Endothelial cell (in vitro differentiated cells): ENCODE data around the gene CFAP47. TPM values are rescaled to one million over a fixed set of nuclear protein-coding genes. Genes with fewer than 3 reads are reported as not detected.
"Not testable (repeated sequence)": the region's sequence is repeated elsewhere in the genome, so short reads cannot be mapped to it uniquely, and the experiment has no call there.

Source experiments
- DNase-seq: peaks from one replicate; pipeline ENCODE4 v3.0.0; 2021; ENCODE audit warnings: low spot score
- H3K27ac Mint-ChIP-seq: one replicate; pipeline ENCODE4 v1.8.0; 2021; ENCODE audit warnings: mixed read lengths, inconsistent platforms; ENCODE audit not compliant: unreplicated experiment
- H3K27me3 Mint-ChIP-seq: one replicate; pipeline ENCODE4 v1.8.0; 2021; ENCODE audit warnings: mild to moderate bottlenecking, moderate library complexity, mixed read lengths, inconsistent platforms; ENCODE audit not compliant: unreplicated experiment
- H3K36me3 Mint-ChIP-seq: one replicate; pipeline ENCODE4 v1.8.0; 2021; ENCODE audit warnings: mild to moderate bottlenecking, low read depth, mixed read lengths, inconsistent platforms; ENCODE audit not compliant: unreplicated experiment
- H3K4me1 Mint-ChIP-seq: one replicate; pipeline ENCODE4 v1.8.0; 2021; ENCODE audit warnings: mild to moderate bottlenecking, mixed read lengths, inconsistent platforms; ENCODE audit not compliant: unreplicated experiment
- H3K4me3 Mint-ChIP-seq: one replicate; pipeline ENCODE4 v1.8.0; 2021; ENCODE audit warnings: mild to moderate bottlenecking, mixed read lengths, inconsistent platforms; ENCODE audit not compliant: unreplicated experiment
- H3K9me3 Mint-ChIP-seq: one replicate; pipeline ENCODE4 v1.8.0; 2021; ENCODE audit warnings: mixed read lengths, inconsistent platforms; ENCODE audit not compliant: unreplicated experiment
- total RNA-seq: library from RNA; stranded (reverse); fragmentation: NEBNext Ultra II Directional; extraction: Animal tissue kit (Norgen Biotek cat#: 25700); gene quantifications from one replicate; pipeline ENCODE4 v1.2.1, GENCODE V29; 2021; ENCODE audit not compliant: unreplicated experiment
- TF ChIP-seq, protein P1 (sequence below): fragments of 200-600 bp; sonication (generic); IDR thresholded peaks from one replicate; pipeline ENCODE4 v1.5.0; 2021; ENCODE audit warnings: antibody characterized with exemption; ENCODE audit not compliant: unreplicated experiment

Gene CFAP47
- total RNA-seq, 1 donor from 2014 or later: 0.44 TPM

- Mint-ChIP-seq H3K4me1 (no peaks in the 10 kb centered on the region), H3K4me3 (no peak overlapping the region), H3K36me3 (no peaks in the 10 kb centered on the region), H3K27me3 (no peaks in the 10 kb centered on the region), H3K9me3 (no peaks in the 10 kb centered on the region), H3K27ac (no peak overlapping the region)
- TF ChIP-seq, protein P1, sequence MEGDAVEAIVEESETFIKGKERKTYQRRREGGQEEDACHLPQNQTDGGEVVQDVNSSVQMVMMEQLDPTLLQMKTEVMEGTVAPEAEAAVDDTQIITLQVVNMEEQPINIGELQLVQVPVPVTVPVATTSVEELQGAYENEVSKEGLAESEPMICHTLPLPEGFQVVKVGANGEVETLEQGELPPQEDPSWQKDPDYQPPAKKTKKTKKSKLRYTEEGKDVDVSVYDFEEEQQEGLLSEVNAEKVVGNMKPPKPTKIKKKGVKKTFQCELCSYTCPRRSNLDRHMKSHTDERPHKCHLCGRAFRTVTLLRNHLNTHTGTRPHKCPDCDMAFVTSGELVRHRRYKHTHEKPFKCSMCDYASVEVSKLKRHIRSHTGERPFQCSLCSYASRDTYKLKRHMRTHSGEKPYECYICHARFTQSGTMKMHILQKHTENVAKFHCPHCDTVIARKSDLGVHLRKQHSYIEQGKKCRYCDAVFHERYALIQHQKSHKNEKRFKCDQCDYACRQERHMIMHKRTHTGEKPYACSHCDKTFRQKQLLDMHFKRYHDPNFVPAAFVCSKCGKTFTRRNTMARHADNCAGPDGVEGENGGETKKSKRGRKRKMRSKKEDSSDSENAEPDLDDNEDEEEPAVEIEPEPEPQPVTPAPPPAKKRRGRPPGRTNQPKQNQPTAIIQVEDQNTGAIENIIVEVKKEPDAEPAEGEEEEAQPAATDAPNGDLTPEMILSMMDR: no peak
- no peak for DNase-seq
These were observed 87.7 kb downstream of the CFAP47 start for GRCh38 chrX:36007207-36007606.

GRCh38 chrX:36019125-36019524 is 99.6 kb downstream of the CFAP47 start:
- Mint-ChIP-seq H3K9me3 (no peaks in the 10 kb centered on the region), H3K27ac (no peak overlapping the region), H3K4me3 (no peak overlapping the region), H3K4me1 (no peaks in the 10 kb centered on the region), H3K36me3 (no peaks in the 10 kb centered on the region), H3K27me3 (no peaks in the 10 kb centered on the region)
- DNase-seq: no peak
- TF ChIP-seq, protein P1: no peak

DNA sequence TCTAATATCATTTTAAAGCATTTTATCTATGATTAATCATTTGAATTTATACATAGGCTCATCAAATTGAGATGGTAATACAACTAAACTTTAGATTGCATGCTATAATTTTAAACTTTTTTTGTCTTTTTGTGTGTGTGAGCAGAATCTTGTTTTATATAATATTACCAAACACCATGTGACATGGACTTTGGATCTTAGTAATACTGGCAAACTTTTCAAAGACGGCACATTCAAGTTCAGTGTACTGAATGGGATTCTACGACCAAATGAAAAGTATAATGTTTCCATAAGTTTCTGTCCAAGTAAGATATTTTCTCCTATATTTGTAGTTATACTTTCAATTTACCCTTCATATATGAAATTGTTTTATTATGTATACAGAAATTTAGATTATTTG is 116.0 kb downstream of the CFAP47 start:
- no peaks in the 10 kb centered on the region for H3K9me3 Mint-ChIP-seq
- no peaks in the 10 kb centered on the region for H3K4me1 Mint-ChIP-seq
- TF ChIP-seq, protein P1: no peak
- DNase-seq: no peak
- H3K27me3 Mint-ChIP-seq: no peaks in the 10 kb centered on the region
- no peak overlapping the region for H3K27ac Mint-ChIP-seq
- H3K36me3 Mint-ChIP-seq: no peaks in the 10 kb centered on the region
- no peak overlapping the region for H3K4me3 Mint-ChIP-seq

GRCh38 chrX:36062778-36063177 is 143.2 kb downstream of the CFAP47 start:
- Mint-ChIP-seq H3K27me3 (no peaks in the 10 kb centered on the region), H3K27ac (no peak overlapping the region), H3K4me1 (no peaks in the 10 kb centered on the region), H3K4me3 (no peak overlapping the region), H3K9me3 (no peaks in the 10 kb centered on the region), H3K36me3 (no peaks in the 10 kb centered on the region)
- TF ChIP-seq, protein P1: no peak
- no peak for DNase-seq

DNA sequence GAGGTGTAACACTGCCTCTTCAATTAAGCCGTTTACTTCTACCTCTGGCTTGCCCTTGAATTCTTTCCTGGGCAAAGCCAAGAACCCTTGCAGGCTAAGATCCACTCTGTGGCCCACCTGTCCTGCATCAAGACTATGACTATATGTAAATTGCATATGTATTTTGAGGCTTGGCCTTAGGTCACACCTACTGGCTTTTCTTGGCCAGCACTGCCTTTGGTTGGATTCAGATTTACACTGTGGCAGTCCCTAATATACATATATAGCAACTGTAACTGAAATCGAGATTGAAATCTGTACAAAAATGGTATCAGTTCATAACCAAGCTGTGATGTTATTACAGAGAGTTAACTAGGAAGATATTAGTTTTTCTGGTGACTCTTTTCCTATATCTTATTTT is 151.5 kb downstream of the CFAP47 start:
- Mint-ChIP-seq H3K27ac (no peak overlapping the region), H3K9me3 (no peaks in the 10 kb centered on the region), H3K4me1 (no peaks in the 10 kb centered on the region), H3K4me3 (no peak overlapping the region), H3K36me3 (no peaks in the 10 kb centered on the region), H3K27me3 (no peaks in the 10 kb centered on the region)
- TF ChIP-seq, protein P1: no peak
- DNase-seq: no peak

DNA sequence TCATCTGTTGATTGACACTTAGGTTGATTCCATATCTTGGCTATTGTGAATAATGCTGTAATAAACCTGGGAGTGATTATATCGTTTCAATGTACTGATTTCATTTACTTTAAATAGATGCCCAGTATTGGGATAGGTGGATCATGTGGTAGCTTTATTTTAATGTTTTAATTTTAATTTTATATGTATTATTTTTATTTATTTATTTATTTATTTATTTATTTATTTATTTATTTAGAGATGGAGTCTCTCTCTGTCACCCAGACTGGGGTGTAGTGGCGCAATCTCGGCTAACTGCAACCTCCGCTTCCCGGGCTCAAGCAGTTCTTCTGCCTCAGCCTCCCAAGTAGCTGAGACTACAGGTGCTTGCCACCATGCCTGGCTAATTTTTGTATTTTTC is 155.5 kb downstream of the CFAP47 start:
- H3K27ac Mint-ChIP-seq, H3K27me3 Mint-ChIP-seq, H3K36me3 Mint-ChIP-seq, H3K4me1 Mint-ChIP-seq, H3K4me3 Mint-ChIP-seq, DNase-seq, H3K9me3 Mint-ChIP-seq: not testable (repeated sequence)
